Endothelial cell (in vitro differentiated cells): ENCODE measurements around the gene FOXA2. TPM values are rescaled to one million over a fixed set of nuclear protein-coding genes. Genes with fewer than 3 reads are reported as not detected.

Experiments
- DNase-seq: peaks from one replicate; pipeline ENCODE4 v3.0.0; 2021; ENCODE audit warnings: low spot score
- H3K27ac Mint-ChIP-seq: one replicate; pipeline ENCODE4 v1.8.0; 2021; ENCODE audit warnings: mixed read lengths, inconsistent platforms; ENCODE audit not compliant: unreplicated experiment
- H3K27me3 Mint-ChIP-seq: one replicate; pipeline ENCODE4 v1.8.0; 2021; ENCODE audit warnings: mild to moderate bottlenecking, moderate library complexity, mixed read lengths, inconsistent platforms; ENCODE audit not compliant: unreplicated experiment
- H3K36me3 Mint-ChIP-seq: one replicate; pipeline ENCODE4 v1.8.0; 2021; ENCODE audit warnings: mild to moderate bottlenecking, low read depth, mixed read lengths, inconsistent platforms; ENCODE audit not compliant: unreplicated experiment
- H3K4me1 Mint-ChIP-seq: one replicate; pipeline ENCODE4 v1.8.0; 2021; ENCODE audit warnings: mild to moderate bottlenecking, mixed read lengths, inconsistent platforms; ENCODE audit not compliant: unreplicated experiment
- H3K4me3 Mint-ChIP-seq: one replicate; pipeline ENCODE4 v1.8.0; 2021; ENCODE audit warnings: mild to moderate bottlenecking, mixed read lengths, inconsistent platforms; ENCODE audit not compliant: unreplicated experiment
- H3K9me3 Mint-ChIP-seq: one replicate; pipeline ENCODE4 v1.8.0; 2021; ENCODE audit warnings: mixed read lengths, inconsistent platforms; ENCODE audit not compliant: unreplicated experiment
- total RNA-seq: library from RNA; stranded (reverse); fragmentation: NEBNext Ultra II Directional; extraction: Animal tissue kit (Norgen Biotek cat#: 25700); gene quantifications from one replicate; pipeline ENCODE4 v1.2.1, GENCODE V29; 2021; ENCODE audit not compliant: unreplicated experiment
- TF ChIP-seq, protein P1 (sequence below): fragments of 200-600 bp; sonication (generic); IDR thresholded peaks from one replicate; pipeline ENCODE4 v1.5.0; 2021; ENCODE audit warnings: antibody characterized with exemption; ENCODE audit not compliant: unreplicated experiment

Gene FOXA2
- total RNA-seq, 1 donor from 2014 or later: 0.59 TPM

DNA sequence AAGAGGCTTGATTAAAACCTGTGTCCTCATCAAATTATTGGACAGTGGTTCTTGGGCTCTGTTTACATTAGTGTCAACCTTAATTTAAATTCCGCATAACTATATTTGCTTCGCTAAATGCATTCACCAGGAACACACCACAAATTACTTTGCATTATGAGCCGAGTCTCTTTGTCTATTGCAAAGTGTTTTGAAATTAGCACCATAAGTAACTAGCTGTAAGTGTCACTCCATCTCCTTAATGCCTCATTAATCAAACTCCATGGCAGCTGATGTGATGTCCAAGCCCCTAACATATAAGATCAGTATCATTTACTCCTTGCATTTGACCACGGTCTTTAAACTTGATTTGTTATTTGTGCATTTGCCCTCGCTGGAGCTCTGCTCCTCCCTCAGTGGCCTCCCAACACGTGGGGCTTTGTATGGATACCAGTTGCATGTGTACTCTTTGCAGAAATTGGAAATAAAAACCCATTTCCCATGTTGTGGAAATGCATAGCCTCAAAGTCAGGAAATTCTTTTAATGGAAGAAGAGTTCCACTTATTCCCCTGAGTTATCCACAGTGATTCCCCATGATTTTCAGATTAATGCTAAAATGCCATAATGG lies 24.6 kb downstream of the FOXA2 start:
- no peak overlapping the region for H3K27ac Mint-ChIP-seq
- DNase-seq: no peak
- H3K27me3 Mint-ChIP-seq: peaks cover 13% of the 10 kb centered on the region
- H3K4me1 Mint-ChIP-seq: peaks cover 9% of the 10 kb centered on the region
- no peaks in the 10 kb centered on the region for H3K36me3 Mint-ChIP-seq
- H3K4me3 Mint-ChIP-seq: no peak overlapping the region
- TF ChIP-seq, protein P1, sequence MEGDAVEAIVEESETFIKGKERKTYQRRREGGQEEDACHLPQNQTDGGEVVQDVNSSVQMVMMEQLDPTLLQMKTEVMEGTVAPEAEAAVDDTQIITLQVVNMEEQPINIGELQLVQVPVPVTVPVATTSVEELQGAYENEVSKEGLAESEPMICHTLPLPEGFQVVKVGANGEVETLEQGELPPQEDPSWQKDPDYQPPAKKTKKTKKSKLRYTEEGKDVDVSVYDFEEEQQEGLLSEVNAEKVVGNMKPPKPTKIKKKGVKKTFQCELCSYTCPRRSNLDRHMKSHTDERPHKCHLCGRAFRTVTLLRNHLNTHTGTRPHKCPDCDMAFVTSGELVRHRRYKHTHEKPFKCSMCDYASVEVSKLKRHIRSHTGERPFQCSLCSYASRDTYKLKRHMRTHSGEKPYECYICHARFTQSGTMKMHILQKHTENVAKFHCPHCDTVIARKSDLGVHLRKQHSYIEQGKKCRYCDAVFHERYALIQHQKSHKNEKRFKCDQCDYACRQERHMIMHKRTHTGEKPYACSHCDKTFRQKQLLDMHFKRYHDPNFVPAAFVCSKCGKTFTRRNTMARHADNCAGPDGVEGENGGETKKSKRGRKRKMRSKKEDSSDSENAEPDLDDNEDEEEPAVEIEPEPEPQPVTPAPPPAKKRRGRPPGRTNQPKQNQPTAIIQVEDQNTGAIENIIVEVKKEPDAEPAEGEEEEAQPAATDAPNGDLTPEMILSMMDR: no peak
- H3K9me3 Mint-ChIP-seq: no peaks in the 10 kb centered on the region

DNA sequence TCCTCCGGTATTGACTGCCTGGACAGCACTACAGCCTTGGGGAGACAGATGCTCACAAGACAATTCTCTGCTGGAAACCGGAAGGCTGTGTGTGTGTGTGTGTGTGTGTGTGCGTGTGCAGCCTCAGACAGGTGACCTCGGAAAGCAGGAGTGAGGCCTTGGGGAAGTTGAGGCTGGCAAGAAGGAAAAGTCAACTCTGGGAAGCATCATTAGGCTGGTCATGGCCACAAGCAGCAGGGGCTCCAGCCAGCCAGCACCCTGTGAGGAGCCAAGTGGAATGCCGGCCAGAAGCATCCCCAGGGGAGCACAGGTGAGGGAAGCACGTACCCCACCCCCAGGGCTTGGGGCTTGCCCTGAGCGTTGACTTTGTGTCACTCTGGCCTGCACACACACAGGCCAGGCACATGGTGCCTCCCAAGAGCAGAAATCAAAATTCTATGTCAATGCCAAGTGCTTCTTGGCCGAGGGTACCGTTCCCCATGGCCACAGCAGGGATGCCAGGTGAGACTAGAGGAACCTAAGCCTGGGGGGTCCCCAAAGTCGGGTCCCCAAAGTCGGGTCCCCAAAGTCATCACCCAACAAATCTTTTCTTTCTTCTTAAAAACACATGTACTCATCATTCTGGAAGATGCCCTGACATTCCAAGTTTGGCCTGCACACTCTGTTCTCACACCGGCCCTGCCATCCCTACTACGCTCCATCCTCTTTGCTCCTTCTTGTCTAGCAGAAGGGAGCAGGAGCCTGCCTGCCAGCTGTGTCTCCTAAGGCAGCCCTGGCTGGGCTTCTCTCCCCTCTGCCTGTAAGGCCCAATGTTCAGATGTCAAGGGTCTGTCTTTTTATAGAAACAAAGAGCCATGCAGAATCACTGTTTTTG lies 26.7 kb downstream of the FOXA2 start:
- Mint-ChIP-seq H3K4me1 (peaks cover 9% of the 10 kb centered on the region), H3K27me3 (peaks cover 12% of the 10 kb centered on the region), H3K36me3 (no peaks in the 10 kb centered on the region), H3K4me3 (no peak overlapping the region), H3K27ac (no peak overlapping the region), H3K9me3 (no peaks in the 10 kb centered on the region)
- no peak for DNase-seq
- TF ChIP-seq, protein P1: no peak

DNA sequence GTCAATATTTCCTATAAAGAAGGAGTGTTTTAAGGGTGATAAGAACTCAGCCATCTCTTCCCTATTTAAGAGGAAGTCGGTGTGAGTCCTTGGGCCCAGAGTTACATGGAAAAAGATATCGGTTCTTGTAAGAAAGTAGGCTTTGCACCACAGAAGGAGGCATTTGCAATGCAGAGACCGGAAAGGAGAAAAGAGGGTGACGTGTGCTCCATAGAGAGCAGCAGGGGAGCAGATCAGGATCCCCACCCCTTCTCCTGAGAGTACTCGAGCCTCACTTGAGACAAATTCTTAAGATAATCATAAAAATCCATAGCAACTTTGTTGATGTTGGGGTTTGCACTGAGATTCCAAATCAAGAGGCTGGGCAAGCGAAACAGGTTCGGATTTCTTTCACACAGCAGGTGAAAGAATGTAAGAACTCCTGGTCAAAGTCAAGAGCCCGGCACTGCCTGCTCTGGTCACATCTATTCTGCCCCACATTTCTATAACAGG lies 27.8 kb downstream of the FOXA2 start:
- Mint-ChIP-seq H3K4me1 (peaks cover 9% of the 10 kb centered on the region), H3K4me3 (no peak overlapping the region), H3K27ac (no peak overlapping the region)

DNA sequence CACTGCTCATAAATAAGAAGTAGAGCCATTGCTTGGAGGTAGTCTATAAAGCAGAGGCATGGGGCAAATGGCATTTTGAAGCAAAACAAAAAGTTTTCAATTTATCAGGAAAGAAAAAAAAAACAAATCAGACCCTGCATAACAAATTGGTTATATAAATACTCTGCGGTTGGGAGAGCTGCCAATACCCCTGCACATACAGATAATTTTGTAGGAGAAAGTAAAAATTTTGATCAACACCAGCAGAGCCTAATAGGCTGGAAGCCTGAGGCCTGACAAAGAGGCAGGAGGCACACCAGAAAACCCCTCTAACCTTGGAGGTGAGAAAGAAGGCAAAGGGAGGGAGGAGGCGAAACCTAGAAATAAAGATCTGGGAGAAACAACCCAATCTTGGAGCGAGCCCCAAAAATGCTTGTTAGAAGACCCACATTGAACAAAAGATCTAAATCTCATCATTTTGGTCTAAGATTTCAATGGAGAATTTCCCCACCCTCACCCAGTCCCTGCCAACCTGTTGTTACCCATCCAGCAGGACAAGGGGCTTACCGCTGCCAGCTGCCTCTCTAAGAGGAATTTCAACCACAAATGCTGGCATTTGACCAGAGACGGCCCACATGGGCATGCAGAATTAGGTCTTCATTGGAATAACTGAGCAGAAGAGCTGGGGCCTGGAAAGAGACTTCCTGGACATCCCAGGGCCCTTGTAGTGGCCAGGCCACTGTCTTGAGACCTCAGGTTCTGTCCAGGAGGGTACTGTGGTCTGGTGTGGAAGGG lies 28.4 kb downstream of the FOXA2 start:
- Mint-ChIP-seq H3K9me3 (no peaks in the 10 kb centered on the region), H3K27me3 (peaks cover 9% of the 10 kb centered on the region), H3K36me3 (no peaks in the 10 kb centered on the region), H3K27ac (no peak overlapping the region), H3K4me1 (peaks cover 9% of the 10 kb centered on the region), H3K4me3 (no peak overlapping the region)
- no peak for DNase-seq
- TF ChIP-seq, protein P1: no peak

More for the DNA sequence above, 27.8 kb downstream of the FOXA2 start:
- TF ChIP-seq, protein P1: no peak
- H3K36me3 Mint-ChIP-seq: no peaks in the 10 kb centered on the region
- peaks cover 12% of the 10 kb centered on the region for H3K27me3 Mint-ChIP-seq
- no peak for DNase-seq
- no peaks in the 10 kb centered on the region for H3K9me3 Mint-ChIP-seq
